ENCODE data around the gene RAI2. TPM values are rescaled to one million over a fixed set of nuclear protein-coding genes. Genes with fewer than 3 reads are reported as not detected.

Gene RAI2
- total and polyA plus RNA-seq, 5 donors, result 32.8 to 44.2 (median 40.1) TPM

DNA sequence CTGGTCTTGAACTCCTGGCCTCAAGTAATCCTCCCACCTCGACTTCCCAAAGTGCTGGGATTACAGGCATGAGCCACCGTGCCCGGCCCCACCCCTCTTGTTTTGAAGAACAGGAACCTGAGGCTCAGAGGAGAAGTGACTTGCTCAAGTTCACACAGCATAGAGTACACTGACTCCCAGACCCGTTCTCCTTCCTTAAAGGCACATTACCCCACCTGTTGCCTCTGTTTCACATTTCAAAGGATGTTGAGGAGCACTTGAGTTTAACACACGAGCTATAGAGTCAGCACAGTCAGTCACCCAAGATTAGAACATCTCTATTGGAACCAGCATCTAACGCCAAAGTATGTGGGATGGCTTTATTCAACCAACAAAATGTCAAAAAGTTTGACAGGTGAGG, 51.1 kb downstream of the RAI2 start:
- H3K27ac ChIP-seq (ENCODE audit: low read length), result no peak overlapping the region
- ATAC-seq (no peak), DNase-seq (no peak)
- H3K9me3 ChIP-seq (ENCODE audit: control insufficient read depth, low read length), result no peaks in the 10 kb centered on the region
- 85% methylated on average over 6 of the region's 6 CpGs for WGBS
- H3K27me3 ChIP-seq (ENCODE audit: control insufficient read depth, insufficient read depth), result no peaks in the 10 kb centered on the region
- no peak overlapping the region for H3K4me3 ChIP-seq (ENCODE audit: low read length)
- intact Hi-C loops (cut with DNase I), result no loop called here
- peaks cover 4% of the 10 kb centered on the region for H3K4me1 ChIP-seq (ENCODE audit: control insufficient read depth, insufficient read depth, low read length)

DNA sequence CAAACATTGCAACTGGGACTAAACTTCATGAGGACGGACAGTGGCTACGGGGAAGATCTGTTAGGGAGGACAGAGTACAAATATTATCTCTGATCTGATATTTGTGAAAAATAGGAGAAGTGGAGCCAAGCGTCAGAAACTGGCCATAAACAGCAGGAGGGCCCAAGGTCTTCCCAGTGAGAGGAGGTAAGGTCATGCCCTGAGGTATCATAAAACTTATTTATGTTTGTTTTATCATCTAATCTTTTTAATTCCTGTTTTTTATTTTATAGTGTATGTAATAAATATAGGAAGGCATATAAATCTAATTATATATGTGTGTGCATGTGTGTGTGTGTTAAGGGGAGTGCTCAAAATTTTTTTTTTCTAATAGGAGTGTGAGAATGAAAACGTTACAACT, 51.8 kb downstream of the RAI2 start:
- 83% methylated on average over 4 of the region's 4 CpGs for WGBS

DNA sequence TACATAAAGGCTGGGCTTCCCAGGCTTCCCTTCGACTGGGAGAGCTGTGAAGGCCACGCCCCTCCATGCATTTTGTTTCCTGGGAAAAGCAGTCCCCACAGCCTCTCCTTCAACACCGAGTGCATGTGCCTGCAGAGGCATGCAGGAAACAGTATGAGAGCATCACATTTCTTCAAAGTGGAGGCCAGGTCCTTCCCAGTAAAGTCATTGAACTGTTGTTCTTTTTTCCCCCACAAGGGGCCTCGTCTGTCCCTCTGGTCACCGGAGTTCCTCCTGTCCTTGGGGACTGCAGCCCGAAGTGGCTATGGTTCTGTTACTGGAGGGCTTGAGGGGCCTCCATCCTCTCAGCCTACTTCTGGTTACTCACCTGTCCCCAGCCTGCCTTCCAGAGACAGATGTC, 56.0 kb downstream of the RAI2 start:
- no peaks in the 10 kb centered on the region for H3K27me3 ChIP-seq (ENCODE audit: control insufficient read depth, insufficient read depth)
- H3K27ac ChIP-seq (ENCODE audit: low read length), result no peak overlapping the region
- ATAC-seq (no peak), DNase-seq (no peak)
- intact Hi-C loops (cut with DNase I), result no loop called here
- WGBS, result 58% methylated on average over 6 of the region's 6 CpGs
- H3K4me1 ChIP-seq (ENCODE audit: control insufficient read depth, insufficient read depth, low read length), result peaks cover 2% of the 10 kb centered on the region
- H3K4me3 ChIP-seq (ENCODE audit: low read length), result no peak overlapping the region
- no peaks in the 10 kb centered on the region for H3K9me3 ChIP-seq (ENCODE audit: control insufficient read depth, low read length)

More for the DNA sequence above, 51.8 kb downstream of the RAI2 start:
- Histone ChIP-seq H3K27ac (ENCODE audit: low read length) (no peak overlapping the region), H3K9me3 (ENCODE audit: control insufficient read depth, low read length) (no peaks in the 10 kb centered on the region), H3K4me3 (ENCODE audit: low read length) (no peak overlapping the region), H3K4me1 (ENCODE audit: control insufficient read depth, insufficient read depth, low read length) (peaks cover 4% of the 10 kb centered on the region), H3K27me3 (ENCODE audit: control insufficient read depth, insufficient read depth) (no peaks in the 10 kb centered on the region)
- intact Hi-C loops (cut with DNase I), result no loop called here
- no peak for ATAC-seq
- no peak for DNase-seq

DNA sequence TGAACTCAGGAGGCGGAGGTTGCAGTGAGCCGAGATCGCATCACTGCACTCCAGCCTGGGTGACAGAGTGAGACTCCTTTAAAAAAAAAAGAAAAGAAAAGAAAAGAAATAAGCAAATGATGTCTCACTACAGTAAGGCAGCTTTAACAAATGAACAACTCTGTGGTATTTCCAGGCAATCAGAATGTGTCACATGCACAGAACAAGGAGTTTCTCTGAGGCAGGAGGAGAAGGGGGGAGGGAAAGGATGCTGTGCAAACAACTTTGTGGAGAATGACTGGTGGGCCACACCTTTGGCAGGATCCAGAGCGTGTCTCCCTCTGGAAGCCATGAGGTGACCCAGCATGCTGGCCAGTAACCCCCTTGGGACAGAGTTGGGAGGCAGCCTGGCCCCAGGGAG, 57.6 kb downstream of the RAI2 start:
- WGBS, result 86% methylated on average over 4 of the region's 4 CpGs
- no peaks in the 10 kb centered on the region for H3K27me3 ChIP-seq (ENCODE audit: control insufficient read depth, insufficient read depth)
- no peak for ATAC-seq
- H3K9me3 ChIP-seq (ENCODE audit: control insufficient read depth, low read length), result no peaks in the 10 kb centered on the region
- no peak overlapping the region for H3K4me3 ChIP-seq (ENCODE audit: low read length)
- no peak overlapping the region for H3K27ac ChIP-seq (ENCODE audit: low read length)
- intact Hi-C loops (cut with DNase I), result no loop called here
- DNase-seq, result no peak
- H3K4me1 ChIP-seq (ENCODE audit: control insufficient read depth, insufficient read depth, low read length), result peaks cover 2% of the 10 kb centered on the region

DNA sequence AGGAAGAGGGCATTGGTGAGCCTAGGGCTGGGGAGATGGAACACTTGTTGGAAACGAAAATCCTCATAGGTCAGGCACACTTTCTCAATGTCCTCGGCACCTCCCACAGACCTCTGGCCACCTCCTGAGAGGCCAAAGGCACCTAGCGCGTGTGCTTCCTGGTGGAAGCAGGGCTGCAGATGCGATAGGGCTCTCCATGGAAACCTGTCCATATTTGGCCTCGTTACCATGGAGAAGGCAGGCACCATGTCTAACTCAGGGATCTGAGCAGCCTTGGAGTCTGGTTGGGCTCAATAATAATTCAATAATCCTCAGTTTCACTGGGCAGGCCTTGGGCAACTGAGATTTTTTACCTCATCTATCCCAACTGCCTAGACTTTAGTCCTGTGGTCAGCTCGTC, 58.3 kb downstream of the RAI2 start:
- 82% methylated on average over 7 of the region's 7 CpGs for WGBS
- H3K9me3 ChIP-seq (ENCODE audit: control insufficient read depth, low read length), result no peaks in the 10 kb centered on the region
- intact Hi-C loops (cut with DNase I), result no loop called here
- ATAC-seq, result no peak
- peaks cover 2% of the 10 kb centered on the region for H3K4me1 ChIP-seq (ENCODE audit: control insufficient read depth, insufficient read depth, low read length)
- H3K27ac ChIP-seq (ENCODE audit: low read length), result no peak overlapping the region
- DNase-seq, result no peak
- H3K27me3 ChIP-seq (ENCODE audit: control insufficient read depth, insufficient read depth), result no peaks in the 10 kb centered on the region
- no peak overlapping the region for H3K4me3 ChIP-seq (ENCODE audit: low read length)

DNA sequence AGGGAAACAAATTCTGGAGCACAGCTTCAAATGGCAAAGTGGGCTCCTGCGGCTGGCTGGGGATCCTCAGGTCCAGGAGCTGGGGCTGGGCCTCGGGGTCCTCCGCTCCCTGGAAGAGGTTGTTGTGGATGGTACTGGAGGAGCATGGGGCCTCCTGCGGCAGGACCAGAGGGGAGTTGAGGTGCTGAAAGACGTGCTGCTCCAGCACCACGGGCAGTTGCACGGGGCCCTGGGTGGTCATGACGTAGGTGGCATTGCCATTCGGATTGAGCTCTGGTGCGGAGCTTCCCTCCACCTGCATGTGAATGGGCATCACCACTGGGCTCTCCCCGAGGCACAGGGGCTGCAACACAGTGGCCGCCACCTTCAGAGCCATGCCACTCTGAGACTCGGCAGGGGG, 59.7 kb downstream of the RAI2 start:
- WGBS, result 95% methylated on average over 13 of the region's 13 CpGs
- H3K27me3 ChIP-seq (ENCODE audit: control insufficient read depth, insufficient read depth), result no peaks in the 10 kb centered on the region
- intact Hi-C loops (cut with DNase I), result no loop called here
- DNase-seq (no peak), ATAC-seq (no peak)
- no peaks in the 10 kb centered on the region for H3K9me3 ChIP-seq (ENCODE audit: control insufficient read depth, low read length)
- H3K4me3 ChIP-seq (ENCODE audit: low read length), result no peak overlapping the region
- peaks cover 2% of the 10 kb centered on the region for H3K4me1 ChIP-seq (ENCODE audit: control insufficient read depth, insufficient read depth, low read length)
- H3K27ac ChIP-seq (ENCODE audit: low read length), result no peak overlapping the region

DNA sequence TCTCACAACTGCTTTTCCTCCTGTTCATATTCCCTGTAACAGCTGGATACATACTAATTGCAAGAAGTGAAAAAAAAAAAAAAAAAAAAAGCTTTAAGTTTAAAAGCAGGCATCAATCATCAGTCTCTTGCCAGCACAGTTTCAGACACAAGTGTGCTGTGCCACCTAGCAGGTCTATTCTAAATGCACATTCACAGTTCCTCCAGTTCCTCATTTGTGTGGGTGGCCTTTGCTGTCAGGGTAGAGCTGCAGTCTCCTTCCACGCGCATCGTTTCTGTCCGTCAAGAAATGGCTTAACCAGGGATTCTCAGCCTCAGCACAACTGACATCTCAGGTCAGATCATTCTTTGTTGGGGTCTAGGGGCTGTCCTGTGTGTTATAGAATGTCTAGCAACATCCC, 62.2 kb downstream of the RAI2 start:
- WGBS, result 93% methylated on average over 4 of the region's 4 CpGs
- no peak overlapping the region for H3K4me3 ChIP-seq (ENCODE audit: low read length)
- ATAC-seq (no peak), DNase-seq (no peak)
- H3K4me1 ChIP-seq (ENCODE audit: control insufficient read depth, insufficient read depth, low read length), result no peaks in the 10 kb centered on the region
- H3K27ac ChIP-seq (ENCODE audit: low read length), result no peak overlapping the region
- H3K9me3 ChIP-seq (ENCODE audit: control insufficient read depth, low read length), result no peaks in the 10 kb centered on the region
- no peaks in the 10 kb centered on the region for H3K27me3 ChIP-seq (ENCODE audit: control insufficient read depth, insufficient read depth)
- intact Hi-C loops (cut with DNase I), result no loop called here

DNA sequence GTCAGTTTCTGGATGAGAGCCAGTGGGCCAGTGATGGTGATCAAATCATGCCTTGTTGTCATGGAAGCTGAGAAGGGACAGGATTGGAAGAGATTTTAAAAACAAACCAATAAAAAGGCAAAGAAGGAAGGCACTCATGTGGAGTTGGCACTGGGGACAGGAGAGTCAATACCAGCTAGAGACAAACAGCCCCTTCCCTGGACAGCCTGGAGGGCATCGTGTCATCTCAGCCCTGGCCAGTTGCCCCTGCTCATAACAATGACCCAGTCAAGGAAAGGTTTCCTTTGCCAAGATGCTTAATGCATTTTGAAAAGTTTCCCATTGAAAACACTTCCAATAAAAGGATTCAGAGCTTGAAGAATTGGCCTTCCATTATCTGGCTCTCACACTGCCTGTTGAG, 68.3 kb downstream of the RAI2 start:
- Histone ChIP-seq H3K9me3 (ENCODE audit: control insufficient read depth, low read length) (no peaks in the 10 kb centered on the region), H3K4me3 (ENCODE audit: low read length) (no peak overlapping the region), H3K27me3 (ENCODE audit: control insufficient read depth, insufficient read depth) (no peaks in the 10 kb centered on the region), H3K4me1 (ENCODE audit: control insufficient read depth, insufficient read depth, low read length) (peaks cover 2% of the 10 kb centered on the region), H3K27ac (ENCODE audit: low read length) (no peak overlapping the region)
- intact Hi-C loops (cut with DNase I), result no loop called here
- no peak for DNase-seq
- no peak for ATAC-seq
- WGBS, result 30% methylated on average over 1 of the region's 1 CpG

DNA sequence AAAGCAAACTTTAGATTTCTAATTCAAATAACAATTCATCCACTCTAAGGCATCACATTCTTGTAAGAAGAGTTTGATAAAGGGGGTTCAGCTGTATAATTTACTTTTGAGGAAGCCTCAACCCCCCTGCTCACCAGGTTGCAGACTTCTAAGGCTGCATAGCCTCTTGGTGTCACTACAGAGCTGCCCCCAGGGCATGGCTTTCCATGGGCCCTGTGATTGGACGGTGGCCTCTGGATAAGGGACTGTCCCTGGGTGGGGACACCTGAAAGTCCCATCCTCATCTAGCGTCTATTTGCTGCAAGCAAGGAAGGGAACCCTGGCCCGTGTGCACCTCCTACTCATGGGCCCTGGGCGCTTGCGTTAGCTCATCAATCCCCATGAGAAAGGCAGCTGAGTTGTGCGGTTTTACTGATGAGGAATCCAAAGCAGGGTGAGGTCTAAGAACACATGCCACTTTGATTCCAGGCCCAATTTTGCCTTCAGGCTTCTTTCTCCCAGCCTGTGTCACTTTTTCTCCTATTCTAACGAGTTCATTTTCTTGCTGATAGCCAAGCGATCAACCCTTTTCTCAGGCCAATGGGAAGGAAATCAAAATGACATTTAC, 72.0 kb downstream of the RAI2 start:
- Histone ChIP-seq H3K4me3 (ENCODE audit: low read length) (no peak overlapping the region), H3K27me3 (ENCODE audit: control insufficient read depth, insufficient read depth) (no peaks in the 10 kb centered on the region), H3K27ac (ENCODE audit: low read length) (no peak overlapping the region), H3K9me3 (ENCODE audit: control insufficient read depth, low read length) (no peaks in the 10 kb centered on the region), H3K4me1 (ENCODE audit: control insufficient read depth, insufficient read depth, low read length) (peaks cover 2% of the 10 kb centered on the region)
- intact Hi-C loops (cut with DNase I), result loop anchor here in 1 of 4 donors (5.0 kb wide), 1 partner anchor 423 kb away; no protein-coding TSS in a partner anchor
- 76% methylated on average over 8 of the region's 8 CpGs for WGBS
- ATAC-seq, result peak in 1 of 2 donors; percentile 34
- no peak for DNase-seq

DNA sequence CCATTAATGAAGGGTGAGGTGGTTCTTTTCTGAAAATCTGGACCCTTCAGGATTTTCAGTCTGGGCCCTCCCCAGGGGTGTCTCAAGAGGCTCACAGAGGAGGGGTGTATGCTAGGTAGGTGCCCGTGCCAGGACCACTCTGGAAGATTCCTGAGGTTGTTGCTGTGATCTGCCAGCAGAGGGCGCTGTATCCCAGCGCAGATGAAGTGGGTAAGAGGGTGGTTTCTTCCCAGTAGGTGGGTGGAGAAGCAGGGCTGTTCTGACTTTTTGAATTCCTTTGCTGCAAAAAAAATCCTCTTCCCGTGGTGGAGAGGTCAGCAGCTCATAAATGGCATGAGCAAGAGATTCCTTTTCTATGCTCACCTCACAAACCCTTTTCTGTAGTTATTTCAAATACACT, 72.7 kb downstream of the RAI2 start:
- ATAC-seq (peak; percentile 62 to 82), DNase-seq (peak in 2 of 3 donors; percentile 60 to 63)
- H3K27me3 ChIP-seq (ENCODE audit: control insufficient read depth, insufficient read depth), result no peaks in the 10 kb centered on the region
- H3K27ac ChIP-seq (ENCODE audit: low read length), result no peak overlapping the region
- H3K4me3 ChIP-seq (ENCODE audit: low read length), result no peak overlapping the region
- peaks cover 2% of the 10 kb centered on the region for H3K4me1 ChIP-seq (ENCODE audit: control insufficient read depth, insufficient read depth, low read length)
- no peaks in the 10 kb centered on the region for H3K9me3 ChIP-seq (ENCODE audit: control insufficient read depth, low read length)
- WGBS, result 3% methylated on average over 4 of the region's 4 CpGs
- intact Hi-C loops (cut with DNase I), result loop anchor here in 1 of 4 donors (5.0 kb wide), 1 partner anchor 424 kb away; no protein-coding TSS in a partner anchor

DNA sequence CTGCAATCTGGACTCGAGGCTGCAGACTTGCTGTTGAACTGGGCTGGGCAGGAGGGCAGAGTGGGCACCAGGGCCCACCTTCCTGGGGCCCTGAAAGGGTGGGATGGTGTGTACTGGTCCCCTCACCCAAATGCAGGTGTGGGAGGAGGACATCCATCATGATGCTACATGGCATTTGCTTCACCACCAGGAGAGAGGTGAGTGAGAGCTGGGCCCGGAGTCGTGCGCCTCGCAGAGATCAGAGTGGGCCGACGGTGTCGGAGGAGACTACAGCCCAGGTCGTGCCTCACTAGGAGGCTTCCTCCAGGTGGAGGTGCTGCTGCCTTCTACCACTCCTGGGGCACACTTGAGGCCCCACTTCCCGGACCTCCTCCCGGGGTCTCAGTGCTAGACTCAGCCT, 73.5 kb downstream of the RAI2 start:
- peak in 1 of 2 donors; percentile 28 for ATAC-seq
- no peak overlapping the region for H3K4me3 ChIP-seq (ENCODE audit: low read length)
- intact Hi-C loops (cut with DNase I), result loop anchor here in 1 of 4 donors (5.0 kb wide), 1 partner anchor 425 kb away; no protein-coding TSS in a partner anchor
- H3K4me1 ChIP-seq (ENCODE audit: control insufficient read depth, insufficient read depth, low read length), result peaks cover 1% of the 10 kb centered on the region
- WGBS, result 93% methylated on average over 11 of the region's 11 CpGs
- no peaks in the 10 kb centered on the region for H3K27me3 ChIP-seq (ENCODE audit: control insufficient read depth, insufficient read depth)
- no peak overlapping the region for H3K27ac ChIP-seq (ENCODE audit: low read length)
- no peaks in the 10 kb centered on the region for H3K9me3 ChIP-seq (ENCODE audit: control insufficient read depth, low read length)
- no peak for DNase-seq

Data from right cardiac atrium (tissue), 5 donors.